ENCODE data around the gene NUDT22.

The NUDT22 gene

GRCh38 chr11:64202992-64203391 lies 23.1 kb upstream of the NUDT22 start:
- Histone ChIP-seq H3K4me1 (peaks cover 0 to 8% (median 2%) of the 10 kb centered on the region in 4 donors), H3K27ac (no peak overlapping the region), H3K27me3 (no peaks in the 10 kb centered on the region), H3K9me3 (no peaks in the 10 kb centered on the region), H3K36me3 (peaks cover 54 to 93% (median 70%) of the 10 kb centered on the region in 3 donors), H3K4me3 (no peak overlapping the region)
- TF ChIP-seq CTCF (IDR thresholded peaks at IDR 0.05) = no peak
- DNase-seq = no peak
- intact Hi-C loops (cut with DNase I; ENCODE audit: low total_unique reads) = no loop called here

- H3K4me1 ChIP-seq = peaks cover 0 to 8% (median 2%) of the 10 kb centered on the region in 4 donors
Observed at GRCh38 chr11:64203421-64204079, 22.5 kb upstream of the NUDT22 start.

DNA sequence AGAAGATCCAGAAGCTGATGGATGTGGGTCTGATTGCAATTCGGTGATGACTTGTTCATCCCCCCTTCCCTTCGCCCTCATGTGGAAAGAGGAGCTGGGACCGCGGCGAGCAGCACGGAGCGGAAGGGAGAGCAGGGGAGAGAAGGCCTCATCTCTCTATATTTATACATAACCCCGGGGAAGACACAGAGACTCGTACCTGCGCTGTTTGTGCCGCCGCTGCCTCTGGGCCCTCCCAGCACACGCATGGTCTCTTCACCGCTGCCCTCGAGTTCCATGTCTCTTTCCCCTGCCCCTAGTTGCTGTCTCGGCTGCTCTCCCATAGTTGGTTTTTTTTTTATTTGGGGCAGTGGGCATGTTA lies 22.0 kb upstream of the NUDT22 start:
- Histone ChIP-seq H3K36me3 (peaks cover 44 to 83% (median 60%) of the 10 kb centered on the region in 3 donors), H3K4me3 (no peak overlapping the region), H3K4me1 (peaks cover 0 to 8% (median 2%) of the 10 kb centered on the region in 4 donors), H3K9me3 (no peaks in the 10 kb centered on the region), H3K27me3 (no peaks in the 10 kb centered on the region), H3K27ac (no peak overlapping the region)
- intact Hi-C loops (cut with DNase I; ENCODE audit: low total_unique reads) = loop anchor here (2.0 kb wide), 1 partner anchor 97 kb away; the partner anchor contains the start of gene CATSPERZ
- no peak for DNase-seq
- TF ChIP-seq CTCF (IDR thresholded peaks at IDR 0.05) = no peak

More at GRCh38 chr11:64203421-64204079, 22.5 kb upstream of the NUDT22 start:
- Histone ChIP-seq H3K9me3 (no peaks in the 10 kb centered on the region), H3K27ac (no peak overlapping the region), H3K27me3 (no peaks in the 10 kb centered on the region), H3K4me3 (no peak overlapping the region), H3K36me3 (peaks cover 49 to 88% (median 65%) of the 10 kb centered on the region in 3 donors)
- intact Hi-C loops (cut with DNase I; ENCODE audit: low total_unique reads) = loop anchor here (2.0 kb wide), 1 partner anchor 97 kb away; the partner anchor contains the start of gene CATSPERZ
- TF ChIP-seq CTCF (IDR thresholded peaks at IDR 0.05) = no peak
- DNase-seq = no peak

- intact Hi-C loops (cut with DNase I; ENCODE audit: low total_unique reads) = loop anchor here (2.0 kb wide), 1 partner anchor 96 kb away; the partner anchor contains the start of gene CATSPERZ
- H3K27ac ChIP-seq = no peak overlapping the region
Observed at GRCh38 chr11:64204464-64204989, 21.5 kb upstream of the NUDT22 start.

More at GRCh38 chr11:64204464-64204989, 21.5 kb upstream of the NUDT22 start:
- DNase-seq = peak; percentile 88 to 93
- Histone ChIP-seq H3K4me1 (peaks cover 0 to 8% (median 2%) of the 10 kb centered on the region in 4 donors), H3K4me3 (no peak overlapping the region), H3K27me3 (no peaks in the 10 kb centered on the region), H3K36me3 (peaks cover 44 to 78% (median 57%) of the 10 kb centered on the region in 3 donors), H3K9me3 (no peaks in the 10 kb centered on the region)
- TF ChIP-seq CTCF (IDR thresholded peaks at IDR 0.05) = peak; percentile 68 to 71

All from tibial artery (tissue), 4 donors.